C4-2B (cell line): ENCODE measurements around the gene TIFAB.

Experiments used
- H3K27ac ChIP-seq: fragments of 450-650 bp; 2 replicates; pipeline ENCODE4 v1.5.1; 2017
- CTCF ChIP-seq: fragments of 450-650 bp; conservative IDR thresholded peaks from 2 replicates; pipeline ENCODE4 v1.5.1; 2017; ENCODE audit warnings: mild to moderate bottlenecking
- ZFX ChIP-seq: fragments of 450-650 bp; IDR thresholded peaks from 2 replicates; pipeline ENCODE4 v1.6.1; 2017

Gene TIFAB

GRCh38 chr5:135434591-135435466, 17.3 kb downstream of the TIFAB start:
- no peak overlapping the region for H3K27ac ChIP-seq

GRCh38 chr5:135433681-135434426, 18.3 kb downstream of the TIFAB start:
- no peak overlapping the region for H3K27ac ChIP-seq
- TF ChIP-seq ZFX (no peak), CTCF (no peak)

More at GRCh38 chr5:135434591-135435466, 17.3 kb downstream of the TIFAB start:
- TF ChIP-seq CTCF (no peak), ZFX (no peak)

- H3K27ac ChIP-seq: no peak overlapping the region
- TF ChIP-seq CTCF (no peak), ZFX (no peak)
Measured at GRCh38 chr5:135432113-135432512, 20.0 kb downstream of the TIFAB start.

GRCh38 chr5:135430135-135430437, 22.1 kb downstream of the TIFAB start:
- TF ChIP-seq ZFX: no peak
- no peak for TF ChIP-seq CTCF
- H3K27ac ChIP-seq: no peak overlapping the region

GRCh38 chr5:135429301-135430134, 22.6 kb downstream of the TIFAB start:
- no peak overlapping the region for H3K27ac ChIP-seq
- TF ChIP-seq CTCF (no peak), ZFX (no peak)

- no peak overlapping the region for H3K27ac ChIP-seq
- TF ChIP-seq ZFX (no peak), CTCF (no peak)
Measured at GRCh38 chr5:135428586-135428985, 23.6 kb downstream of the TIFAB start.
